ENCODE results near the gene CYSTM1.

Gene CYSTM1

GRCh38 chr5:140220032-140220697, 45.2 kb downstream of the CYSTM1 start:
- no peak for DNase-seq (ENCODE audit: extremely low spot score)
- no peak for TF ChIP-seq NFRKB (IDR thresholded peaks at IDR 0.05)
- TF ChIP-seq ZNF384 (IDR thresholded peaks at IDR 0.05) = no peak
- no peak for TF ChIP-seq LEF1 (IDR thresholded peaks at IDR 0.05; ENCODE audit: borderline replicate concordance)
- TF ChIP-seq ELF4 (IDR thresholded peaks at IDR 0.05) = no peak
- no peak for TF ChIP-seq FOXM1 (IDR thresholded peaks at IDR 0.05; ENCODE audit: borderline replicate concordance)
- TF ChIP-seq TARDBP (IDR thresholded peaks at IDR 0.05) = no peak
- TF ChIP-seq FOXA1 (IDR thresholded peaks at IDR 0.05) = no peak
- TF ChIP-seq HDGF (IDR thresholded peaks at IDR 0.05; ENCODE audit: borderline replicate concordance) = no peak
- TF ChIP-seq PKNOX1 (IDR thresholded peaks at IDR 0.05) = no peak
- TF ChIP-seq FOXK2 (IDR thresholded peaks at IDR 0.05) = no peak
- ChIA-PET CTCF (interaction anchor here (0.8 to 2.6 kb wide), 4 partner anchors 14 to 131 kb away, joined by 3 to 8 read pairs (median 6); no protein-coding TSS in a partner anchor), POLR2A (no interaction called here)

GRCh38 chr5:140220698-140221064, 45.7 kb downstream of the CYSTM1 start:
- TF ChIP-seq L3MBTL2 (conservative IDR thresholded peaks at IDR 0.05) = no peak
- no peak for TF ChIP-seq PKNOX1 (IDR thresholded peaks at IDR 0.05)
- no peak for TF ChIP-seq FOXM1 (IDR thresholded peaks at IDR 0.05; ENCODE audit: borderline replicate concordance)
- no peak for TF ChIP-seq BHLHE40 (IDR thresholded peaks at IDR 0.05; ENCODE audit: borderline replicate concordance)
- no peak for TF ChIP-seq NFRKB (IDR thresholded peaks at IDR 0.05)
- no peak for TF ChIP-seq ZNF384 (IDR thresholded peaks at IDR 0.05)
- no peak for TF ChIP-seq ARNT (IDR thresholded peaks at IDR 0.05)
- DNase-seq (ENCODE audit: extremely low spot score) = no peak
- POLR2A ChIA-PET = no interaction called here
- CTCF ChIA-PET = interaction anchor here (0.8 to 1.2 kb wide), 3 partner anchors 15 to 131 kb away, joined by 3 to 7 read pairs (median 4); no protein-coding TSS in a partner anchor

- no peak for DNase-seq (ENCODE audit: extremely low spot score)
- TF ChIP-seq SUZ12 (IDR thresholded peaks at IDR 0.05) = no peak
- TF ChIP-seq SP1 (IDR thresholded peaks at IDR 0.05) = no peak
- TF ChIP-seq CTBP1 (IDR thresholded peaks at IDR 0.05; ENCODE audit: borderline replicate concordance) = no peak
- TF ChIP-seq NFRKB (IDR thresholded peaks at IDR 0.05) = no peak
- TF ChIP-seq TARDBP (IDR thresholded peaks at IDR 0.05) = no peak
- no peak for TF ChIP-seq FOXK2 (IDR thresholded peaks at IDR 0.05)
- TF ChIP-seq ZNF384 (IDR thresholded peaks at IDR 0.05) = no peak
- no peak for TF ChIP-seq BHLHE40 (IDR thresholded peaks at IDR 0.05; ENCODE audit: borderline replicate concordance)
- no peak for TF ChIP-seq HDGF (IDR thresholded peaks at IDR 0.05; ENCODE audit: borderline replicate concordance)
- TF ChIP-seq PKNOX1 (IDR thresholded peaks at IDR 0.05) = no peak
- ChIA-PET POLR2A (no interaction called here), CTCF (interaction anchor here (1.1 kb wide), 1 partner anchor 18 kb away, joined by 4 read pairs; no protein-coding TSS in a partner anchor)
These were observed 46.8 kb downstream of the CYSTM1 start for GRCh38 chr5:140221697-140222223.

DNA sequence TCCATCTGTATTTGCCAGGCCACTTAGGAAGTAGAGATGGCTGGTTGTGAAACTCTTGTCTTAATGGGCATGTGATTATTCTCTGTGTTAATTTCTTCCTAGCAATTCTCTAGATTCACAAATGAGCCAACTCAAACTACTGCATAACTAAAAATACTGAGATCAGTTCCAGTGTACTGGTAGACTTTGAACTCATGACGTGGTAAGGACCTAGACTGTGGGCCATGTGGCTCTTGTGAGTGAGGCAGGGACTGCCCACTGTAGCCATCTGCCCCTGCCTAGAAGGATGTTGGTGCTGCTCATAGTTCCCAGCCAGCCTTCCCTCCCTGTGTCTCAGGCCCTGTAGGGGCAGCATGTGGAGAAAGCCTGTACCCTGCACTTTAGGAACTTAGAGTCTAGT, 47.4 kb downstream of the CYSTM1 start:
- CTCF ChIA-PET = interaction anchor here (1.1 kb wide), 1 partner anchor 17 kb away, joined by 4 read pairs; no protein-coding TSS in a partner anchor
- no peak for TF ChIP-seq HDGF (IDR thresholded peaks at IDR 0.05; ENCODE audit: borderline replicate concordance)
- no peak for TF ChIP-seq TARDBP (IDR thresholded peaks at IDR 0.05)
- no peak for TF ChIP-seq FOXM1 (IDR thresholded peaks at IDR 0.05; ENCODE audit: borderline replicate concordance)
- no peak for TF ChIP-seq LEF1 (IDR thresholded peaks at IDR 0.05; ENCODE audit: borderline replicate concordance)
- TF ChIP-seq ZNF384 (IDR thresholded peaks at IDR 0.05) = no peak
- TF ChIP-seq PKNOX1 (IDR thresholded peaks at IDR 0.05) = no peak
- TF ChIP-seq FOXK2 (IDR thresholded peaks at IDR 0.05) = no peak
- no peak for TF ChIP-seq ARNT (IDR thresholded peaks at IDR 0.05)
- no peak for TF ChIP-seq BHLHE40 (IDR thresholded peaks at IDR 0.05; ENCODE audit: borderline replicate concordance)
- no peak for TF ChIP-seq SP1 (IDR thresholded peaks at IDR 0.05)
- TF ChIP-seq NFRKB (IDR thresholded peaks at IDR 0.05) = no peak
- no peak for TF ChIP-seq L3MBTL2 (conservative IDR thresholded peaks at IDR 0.05)
- no peak for TF ChIP-seq FOXA1 (IDR thresholded peaks at IDR 0.05)
- no peak for TF ChIP-seq CTBP1 (IDR thresholded peaks at IDR 0.05; ENCODE audit: borderline replicate concordance)
- TF ChIP-seq ELF4 (IDR thresholded peaks at IDR 0.05) = no peak
- no peak for TF ChIP-seq SUZ12 (IDR thresholded peaks at IDR 0.05)
- POLR2A ChIA-PET = no interaction called here
- no peak for DNase-seq (ENCODE audit: extremely low spot score)

GRCh38 chr5:140223567-140223966, 48.6 kb downstream of the CYSTM1 start:
- CTCF ChIA-PET = interaction anchor here (1.4 kb wide), 1 partner anchor 16 kb away, joined by 5 read pairs; no protein-coding TSS in a partner anchor
- POLR2A ChIA-PET = no interaction called here
- DNase-seq (ENCODE audit: extremely low spot score) = no peak
- TF ChIP-seq BHLHE40 (IDR thresholded peaks at IDR 0.05; ENCODE audit: borderline replicate concordance) (no peak), SP1 (IDR thresholded peaks at IDR 0.05) (no peak), HDGF (IDR thresholded peaks at IDR 0.05; ENCODE audit: borderline replicate concordance) (no peak), FOXM1 (IDR thresholded peaks at IDR 0.05; ENCODE audit: borderline replicate concordance) (no peak), SUZ12 (IDR thresholded peaks at IDR 0.05) (no peak), ELF4 (IDR thresholded peaks at IDR 0.05) (no peak), TARDBP (IDR thresholded peaks at IDR 0.05) (no peak), ARNT (IDR thresholded peaks at IDR 0.05) (no peak), PKNOX1 (IDR thresholded peaks at IDR 0.05) (no peak), ZNF384 (IDR thresholded peaks at IDR 0.05) (no peak)

All from HEK293T (cell line).